GM12878 (cell line): ENCODE results near the gene MRNIP. TPM values are rescaled to one million over a fixed set of nuclear protein-coding genes. Genes with fewer than 3 reads are reported as not detected.

Experiments used
- ATAC-seq: fragments of 200-7000 bp; cut with Tn5 transposase; 3 replicates; pipeline ENCODE4 v1.9.1; 2020; ENCODE audit warnings: mild to moderate bottlenecking, moderate library complexity
- BruUV-seq: library from RNA; stranded (reverse); fragments of 400-500 nt; replicated peaks from 2 replicates; lab custom pipeline; 2021; lab: Mats Ljungman, UMichigan
- CTCF ChIA-PET: fragments of 300-600 bp; sonication (Branson Sonifier 250); formaldehyde crosslinking; extraction: SDS; loops from one replicate; lab custom pipeline; 2021; ENCODE audit warnings: inconsistent platforms; lab: Yijun Ruan, JAX
- POLR2A ChIA-PET: fragments of 350-600 bp; formaldehyde crosslinking; extraction: SDS; loops from one replicate; lab custom pipeline; 2021; ENCODE audit warnings: inconsistent platforms; lab: Charles Lee
- RAD21 ChIA-PET: fragments of 300-600 bp; sonication (Branson Sonifier 250); formaldehyde crosslinking; loops from one replicate; lab custom pipeline; 2023; ENCODE audit warnings: antibody characterized with exemption; ENCODE audit not compliant: unreplicated experiment; lab: Charles Lee
- SMC1A ChIA-PET: fragments of 300-600 bp; sonication (Branson Sonifier 250); formaldehyde crosslinking; loops from one replicate; lab custom pipeline; 2023; ENCODE audit not compliant: unreplicated experiment, uncharacterized antibody; lab: Charles Lee
- DNase-seq: peaks from one replicate; pipeline ENCODE4 v3.0.0-alpha.2; 2011; ENCODE audit warnings: low read depth, low spot score
- FAIRE-seq: peaks from 3 replicates; lab custom pipeline; 2011; peaks lifted over from hg19 to GRCh38; lab: Jason Lieb, UNC
- H2AFZ ChIP-seq: 2 replicates; pipeline ENCODE4 v1.6.0; 2011; ENCODE audit warnings: low read depth, low read length, control low read depth; ENCODE audit not compliant: control insufficient read depth
- H3K27ac ChIP-seq: 2 replicates; pipeline ENCODE4 v1.5.1; 2011; ENCODE audit warnings: control low read depth; ENCODE audit not compliant: control insufficient read depth, insufficient read depth
- H3K27me3 ChIP-seq, 2 experiments: replicated peaks in 1 of 2; 2 replicates each; pipeline versions ENCODE4 v1.6.0 to v1.6.1; 2011; ENCODE audit warnings: low read length in 1 of 2; ENCODE audit not compliant: control insufficient read depth in 2 of 2, insufficient read depth in 2 of 2
- H3K36me3 ChIP-seq, 2 experiments: 2 replicates each; pipeline ENCODE4 v1.5.1; 2011; ENCODE audit warnings: low read length in 1 of 2; ENCODE audit not compliant: control insufficient read depth in 2 of 2, insufficient read depth in 2 of 2
- H3K4me1 ChIP-seq: 2 replicates; pipeline ENCODE4 v1.6.1; 2011; ENCODE audit warnings: mild to moderate bottlenecking, low read length, moderate library complexity, mixed read lengths; ENCODE audit not compliant: control insufficient read depth, insufficient read depth
- H3K4me2 ChIP-seq: 2 replicates; pipeline ENCODE4 v1.6.0; 2011; ENCODE audit warnings: control low read depth; ENCODE audit not compliant: control insufficient read depth, insufficient read depth
- H3K4me3 ChIP-seq: fragments of 200-600 bp; sonication (generic); 2 replicates; pipeline ENCODE4 v1.5.1; 2016
- H3K79me2 ChIP-seq: 2 replicates; pipeline ENCODE4 v1.6.0; 2011; ENCODE audit warnings: low read length; ENCODE audit not compliant: control insufficient read depth, insufficient read depth
- H3K9ac ChIP-seq: 2 replicates; pipeline ENCODE4 v1.8.0; 2011; ENCODE audit warnings: low read length, control low read depth, mixed read lengths; ENCODE audit not compliant: control insufficient read depth, insufficient read depth
- H3K9me3 ChIP-seq: replicated peaks from 3 replicates; pipeline ENCODE4 v1.5.1; 2011; ENCODE audit warnings: mild to moderate bottlenecking, low read length; ENCODE audit not compliant: control insufficient read depth, insufficient read depth
- H4K20me1 ChIP-seq: 2 replicates; pipeline ENCODE4 v1.6.0; 2011; ENCODE audit not compliant: control insufficient read depth, insufficient read depth
- BRCA1 ChIP-seq: IDR thresholded peaks from 2 replicates; pipeline ENCODE4 v1.6.1; 2011; ENCODE audit warnings: low read depth, low read length, improper control_type of control experiment
- JUND ChIP-seq: IDR thresholded peaks from 2 replicates; pipeline ENCODE4 v1.6.1; 2012; ENCODE audit warnings: low read depth, mild to moderate bottlenecking, low read length, improper control_type of control experiment, moderate library complexity
- NR2C1 ChIP-seq: fragments of 450-650 bp; IDR thresholded peaks from 2 replicates; pipeline ENCODE4 v1.6.1; 2017; ENCODE audit warnings: antibody characterized with exemption, mild to moderate bottlenecking, moderate library complexity
- NRF1 ChIP-seq: conservative IDR thresholded peaks from 2 replicates; pipeline ENCODE4 v1.6.1; 2011; ENCODE audit warnings: mild to moderate bottlenecking, low read depth, low read length, improper control_type of control experiment
- SMAD5 ChIP-seq: IDR thresholded peaks from 2 replicates; pipeline ENCODE4 v1.6.1; 2016; ENCODE audit warnings: antibody characterized with exemption, low read depth
- SMC3 ChIP-seq: IDR thresholded peaks from 2 replicates; pipeline ENCODE4 v1.6.1; 2011; ENCODE audit warnings: low read length, improper control_type of control experiment, borderline replicate concordance
- SREBF1 ChIP-seq: IDR thresholded peaks from 2 replicates; pipeline ENCODE4 v1.6.1; 2012; ENCODE audit warnings: mild to moderate bottlenecking, low read length
- STAT1 ChIP-seq: fragments of 450-650 bp; conservative IDR thresholded peaks from 2 replicates; pipeline ENCODE4 v1.6.1; 2014; ENCODE audit warnings: antibody characterized with exemption, mild to moderate bottlenecking
- ZSCAN29 ChIP-seq: fragments of 450-650 bp; IDR thresholded peaks from 2 replicates; pipeline ENCODE4 v1.6.1; 2017; ENCODE audit warnings: mild to moderate bottlenecking, moderate library complexity
- WGBS: methylation state at CpG from one replicate; pipeline ENCODE4 v1.1.6; 2016; ENCODE audit warnings: low lambda C conversion rate; ENCODE audit not compliant: insufficient replicate concordance, insufficient coverage; ENCODE audit errors: missing lambda C conversion rate; 5-methylcytosine and 5-hydroxymethylcytosine counted together
- in situ Hi-C: fragments of 300-500 bp; cut with MboI; formaldehyde crosslinking; loops from 9 replicates; pipeline ENCODE4 v1.14.3; 2018; ENCODE audit warnings: mixed read lengths
- intact Hi-C: fragments of 100-400 bp; cut with micrococcal nuclease; formaldehyde crosslinking; loops from one replicate; pipeline ENCODE4 v1.14.2; 2022; ENCODE audit not compliant: unreplicated experiment
- polyA plus RNA-seq, 11 experiments: library from polyadenylated mRNA; depleted of rRNA in 4 of 11; unstranded in 6 of 11; stranded (reverse) in 5 of 11; fragments of >200 nt; fragmentation: Nextera tagmentation in 4 of 11; fragmentation: Illumina TruSeq in 1 of 11; extraction: Ambion mirVana in 4 of 11; extraction: Trizol in 1 of 11; gene quantifications; 1 replicate in 1 of 11; 2 replicates in 10 of 11; pipeline versions ENCODE4 v1.2.1 to v1.2.3, GENCODE V29; 2011 to 2016; ENCODE audit warnings: inconsistent platforms in 2 of 11, missing spikeins in 2 of 11, low read depth in 1 of 11
- total RNA-seq, 4 experiments: library from RNA; depleted of rRNA in 3 of 4; stranded (reverse); fragments of >200 nt in 3 of 4; fragmentation: Illumina TruSeq in 1 of 4; extraction: Trizol in 1 of 4; gene quantifications; 2 replicates each; pipeline versions ENCODE4 v1.2.1 to v1.2.3, GENCODE V29; 2013 to 2021
- TF ChIP-seq, protein P1 (sequence below): IDR thresholded peaks from 2 replicates; pipeline ENCODE4 v1.6.1; 2011; ENCODE audit warnings: borderline replicate concordance, low read depth, mild to moderate bottlenecking, moderate library complexity, mixed read lengths, low read length; ENCODE audit not compliant: insufficient read depth; ENCODE audit errors: extremely low read length
- TF ChIP-seq, protein P2 (sequence below): fragments of 150-350 bp; IDR thresholded peaks from 2 replicates; pipeline ENCODE4 v1.6.1; 2014; ENCODE audit warnings: mild to moderate bottlenecking, low read depth, low read length

Gene MRNIP
- total and polyA plus RNA-seq, 10 of the 15 experiments (the other 5 are each of a cell fraction or from before 2014, with no cell fraction given): 2.4 to 30.4 (median 13.1) TPM

DNA sequence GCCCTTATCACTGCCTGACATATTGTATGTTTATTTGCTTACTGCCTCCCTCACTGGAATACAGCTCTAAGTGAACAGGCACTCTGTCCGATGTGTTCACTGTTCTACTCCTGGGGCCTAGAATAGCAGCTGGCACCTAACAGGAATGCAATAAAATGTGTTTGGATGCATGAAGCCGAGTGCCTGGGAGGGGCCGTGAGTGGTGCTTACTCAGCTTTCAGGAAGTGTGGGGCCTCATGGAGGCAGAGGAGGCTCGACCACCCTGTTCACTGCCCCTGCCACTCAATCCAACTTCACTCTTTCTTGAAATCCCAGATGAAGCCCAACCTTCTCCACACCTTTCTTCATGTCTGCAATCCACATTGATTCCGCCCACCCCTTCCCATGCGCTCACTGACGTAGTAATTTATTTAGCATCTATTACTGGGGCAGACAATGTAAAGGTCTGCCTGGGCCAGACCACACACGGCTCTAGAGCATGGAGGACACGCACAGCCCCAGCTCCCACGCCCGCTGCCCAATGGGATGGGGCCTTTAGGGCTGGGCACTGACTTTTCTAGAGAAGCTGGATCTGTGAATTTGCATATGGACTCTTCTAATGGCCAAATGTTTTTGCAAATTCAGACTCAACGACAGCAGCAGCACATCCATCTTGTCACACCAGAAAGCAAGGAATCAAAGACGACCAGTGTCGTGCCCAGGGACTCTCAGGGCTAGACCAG lies 27.7 kb upstream of the MRNIP start:
- Histone ChIP-seq H3K4me1 (no peaks in the 10 kb centered on the region), H3K36me3 (peaks cover 20 to 21% of the 10 kb centered on the region in 2 experiments), H3K9me3 (peaks cover 16% of the 10 kb centered on the region), H3K9ac (no peak overlapping the region), H2AFZ (no peak overlapping the region), H3K27ac (no peak overlapping the region), H4K20me1 (no peaks in the 10 kb centered on the region), H3K79me2 (no peaks in the 10 kb centered on the region), H3K27me3 (no peaks in the 10 kb centered on the region), H3K4me2 (no peak overlapping the region), H3K4me3 (no peak overlapping the region)
- 93% methylated on average over 14 of the region's 14 CpGs for WGBS
- intact Hi-C loops: no loop called here
- ChIA-PET CTCF (interaction anchor here (1.5 kb wide), 1 partner anchor 84 kb away, joined by 4 read pairs; no protein-coding TSS in a partner anchor), RAD21 (no interaction called here), POLR2A (no interaction called here), SMC1A (no interaction called here)
- no TSS peak for BruUV-seq
- no peak for FAIRE-seq
- no peak for ATAC-seq
- no peak for DNase-seq
- TF ChIP-seq ZSCAN29 (no peak), STAT1 (no peak), NR2C1 (no peak), SMAD5 (no peak), NRF1 (no peak), SREBF1 (no peak), JUND (no peak), SMC3 (no peak), BRCA1 (no peak)
- TF ChIP-seq, protein P1, sequence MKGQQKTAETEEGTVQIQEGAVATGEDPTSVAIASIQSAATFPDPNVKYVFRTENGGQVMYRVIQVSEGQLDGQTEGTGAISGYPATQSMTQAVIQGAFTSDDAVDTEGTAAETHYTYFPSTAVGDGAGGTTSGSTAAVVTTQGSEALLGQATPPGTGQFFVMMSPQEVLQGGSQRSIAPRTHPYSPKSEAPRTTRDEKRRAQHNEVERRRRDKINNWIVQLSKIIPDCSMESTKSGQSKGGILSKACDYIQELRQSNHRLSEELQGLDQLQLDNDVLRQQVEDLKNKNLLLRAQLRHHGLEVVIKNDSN: no peak
- TF ChIP-seq, protein P2, sequence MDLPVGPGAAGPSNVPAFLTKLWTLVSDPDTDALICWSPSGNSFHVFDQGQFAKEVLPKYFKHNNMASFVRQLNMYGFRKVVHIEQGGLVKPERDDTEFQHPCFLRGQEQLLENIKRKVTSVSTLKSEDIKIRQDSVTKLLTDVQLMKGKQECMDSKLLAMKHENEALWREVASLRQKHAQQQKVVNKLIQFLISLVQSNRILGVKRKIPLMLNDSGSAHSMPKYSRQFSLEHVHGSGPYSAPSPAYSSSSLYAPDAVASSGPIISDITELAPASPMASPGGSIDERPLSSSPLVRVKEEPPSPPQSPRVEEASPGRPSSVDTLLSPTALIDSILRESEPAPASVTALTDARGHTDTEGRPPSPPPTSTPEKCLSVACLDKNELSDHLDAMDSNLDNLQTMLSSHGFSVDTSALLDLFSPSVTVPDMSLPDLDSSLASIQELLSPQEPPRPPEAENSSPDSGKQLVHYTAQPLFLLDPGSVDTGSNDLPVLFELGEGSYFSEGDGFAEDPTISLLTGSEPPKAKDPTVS: no peak
- in situ Hi-C loops: no loop called here
